ENCODE data around the gene ZNF76. TPM values are rescaled to one million over a fixed set of nuclear protein-coding genes. Genes with fewer than 3 reads are reported as not detected.

Gene ZNF76
- total and polyA plus RNA-seq, 2 of the 8 experiments (the other 6 are each of a cell fraction or from before 2014, with no cell fraction given): 17.9 to 23.9 TPM

DNA sequence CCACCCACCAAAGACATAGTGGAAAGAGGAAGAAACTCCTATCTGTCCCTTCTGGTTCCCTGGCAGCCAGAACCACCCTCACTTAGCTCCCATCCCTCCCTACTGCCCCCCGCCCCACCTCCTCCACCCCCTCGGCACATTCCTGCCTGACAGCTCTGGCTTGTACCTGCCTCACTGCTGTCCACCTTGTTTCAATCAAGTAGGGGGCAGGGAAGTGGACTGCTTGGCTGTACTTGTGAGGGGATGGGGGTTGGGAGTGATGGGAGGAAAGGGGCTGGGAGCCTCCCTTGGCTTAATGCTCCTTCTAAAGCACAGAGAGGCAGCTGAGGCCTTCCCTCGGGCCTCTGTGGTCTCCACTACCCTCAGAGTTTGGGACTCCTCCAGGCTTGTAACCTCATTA lies 22.1 kb upstream of the ZNF76 start:
- Histone ChIP-seq H2BK120ac (replicated peaks; ENCODE audit: low read depth, low read length) (no peak overlapping the region), H3K56ac (replicated peaks; ENCODE audit: insufficient read length, low read depth, low read length) (no peak overlapping the region), H2AFZ (ENCODE audit: low read length) (no peak overlapping the region), H3K9me3 (ENCODE audit: insufficient read depth in 2 of 2, low read depth in 1 of 2, low read length in 1 of 2) (no peaks in the 10 kb centered on the region), H3K9ac (replicated peaks in 1 of 4; ENCODE audit: extremely low read depth in 1 of 4, low read depth in 3 of 4, low read length in 3 of 4) (no peak overlapping the region), H4K20me1 (replicated peaks in 1 of 2; ENCODE audit: control insufficient read depth in 1 of 2, insufficient read depth in 2 of 2, low read length in 2 of 2) (peaks cover 25 to 26% of the 10 kb centered on the region in 2 experiments), H2BK5ac (ENCODE audit: low read depth, low read length) (no peak overlapping the region), H3K4me2 (ENCODE audit: insufficient read depth in 1 of 2, low read depth in 2 of 2, low read length in 2 of 2) (no peak overlapping the region; a peak in 1 of 4 replicates), H2BK20ac (ENCODE audit: low read length) (no peak overlapping the region), H3K79me1 (ENCODE audit: low read depth, low read length) (no peaks in the 10 kb centered on the region), H3K4ac (replicated peaks; ENCODE audit: insufficient read length, low read depth, low read length) (no peak overlapping the region), H4K5ac (ENCODE audit: insufficient read length, low read depth, low read length) (no peak overlapping the region), H3K27me3 (replicated peaks in 1 of 4; ENCODE audit: control insufficient read depth in 3 of 4, extremely low read depth in 1 of 4, insufficient read depth in 3 of 4, low read length in 3 of 4) (peaks cover 2 to 32% (median 24%) of the 10 kb centered on the region in 4 experiments), H3K4me3 (ENCODE audit: extremely low read depth in 1 of 4, insufficient read depth in 2 of 4, low read depth in 3 of 4, low read length in 4 of 4) (no peak overlapping the region), H2AK5ac (ENCODE audit: low read depth, low read length) (no peak overlapping the region; the same call in 1 of the 2 replicates), H3K79me2 (ENCODE audit: control insufficient read depth in 1 of 2, insufficient read depth in 2 of 2, low read length in 2 of 2) (no peaks in the 10 kb centered on the region), H3K23me2 (ENCODE audit: low read depth, low read length) (no peaks in the 10 kb centered on the region), H2BK12ac (ENCODE audit: low read depth, low read length) (no peak overlapping the region), H2BK15ac (ENCODE audit: low read length) (no peak overlapping the region), H3K36me3 (ENCODE audit: control insufficient read depth in 2 of 4, insufficient read depth in 4 of 4, low read length in 3 of 4) (no peaks in the 10 kb centered on the region; a peak in 1 of 8 replicates), H4K8ac (ENCODE audit: extremely low read depth, insufficient read depth, low read length) (no peak overlapping the region), H3K27ac (ENCODE audit: low read depth, low read length) (no peak overlapping the region), H3K4me1 (replicated peaks in 1 of 4; ENCODE audit: control insufficient read depth in 3 of 4, insufficient read depth in 4 of 4, low read length in 3 of 4) (peaks cover 13 to 44% (median 21%) of the 10 kb centered on the region in 4 experiments), H3K14ac (ENCODE audit: insufficient read length) (no peak overlapping the region), H4K91ac (replicated peaks; ENCODE audit: insufficient read length, low read length) (no peak overlapping the region), H3K18ac (ENCODE audit: extremely low read depth, low read length) (no peak overlapping the region), H3K23ac (ENCODE audit: insufficient read length) (no peak overlapping the region)
- ChIA-PET CTCF (ENCODE audit: partially characterized antibody) (interaction anchor here (0.6 to 9.6 kb wide), 7 partner anchors 33 to 1062 kb away, joined by 3 to 118 read pairs (median 3); no protein-coding TSS in a partner anchor), POLR2A (ENCODE audit: partially characterized antibody) (interaction anchor here (1.1 to 1.7 kb wide), 2 partner anchors 12 to 22 kb away, joined by 5 read pairs; partner anchors contain the start of gene ZNF76)
- WGBS, 2 experiments (ENCODE audit: extremely low coverage in 1 of 2, insufficient coverage in 1 of 2, insufficient read length in 1 of 2, insufficient replicate concordance in 2 of 2, low coverage in 1 of 2, low lambda C conversion rate in 2 of 2, missing lambda C conversion rate in 1 of 2): 63% methylated on average over 1 of the region's 3 CpGs; no CpG with 5 or more reads in 1 of the 2 experiments
- TF ChIP-seq POLR2A (IDR thresholded peaks at IDR 0.05; ENCODE audit: control extremely low read depth in 1 of 2, low read depth in 2 of 2, low read length in 2 of 2): no peak
- TF ChIP-seq TEAD4 (IDR thresholded peaks at IDR 0.05; ENCODE audit: low read depth, low read length): 0 out of 2 replicates have a peak, but pooled peaks have one; percentile 21
- DNase-seq (ENCODE audit: low read depth in 1 of 2, low spot score in 2 of 2) (no peak), FAIRE-seq (no peak)
